Iris pigment epithelial cell (primary cell): ENCODE data around the gene ETFDH.
A peak's percentile ranks its signal among the peaks of the same experiment; 100 is the strongest.
"Not testable (repeated sequence)": the region's sequence is repeated elsewhere in the genome, so short reads cannot be mapped to it uniquely, and the experiment has no call there.

Experiments
- DNase-seq: peaks from one replicate; pipeline ENCODE4 v3.0.0-alpha.2; 2011; ENCODE audit warnings: low read depth

The ETFDH gene

DNA sequence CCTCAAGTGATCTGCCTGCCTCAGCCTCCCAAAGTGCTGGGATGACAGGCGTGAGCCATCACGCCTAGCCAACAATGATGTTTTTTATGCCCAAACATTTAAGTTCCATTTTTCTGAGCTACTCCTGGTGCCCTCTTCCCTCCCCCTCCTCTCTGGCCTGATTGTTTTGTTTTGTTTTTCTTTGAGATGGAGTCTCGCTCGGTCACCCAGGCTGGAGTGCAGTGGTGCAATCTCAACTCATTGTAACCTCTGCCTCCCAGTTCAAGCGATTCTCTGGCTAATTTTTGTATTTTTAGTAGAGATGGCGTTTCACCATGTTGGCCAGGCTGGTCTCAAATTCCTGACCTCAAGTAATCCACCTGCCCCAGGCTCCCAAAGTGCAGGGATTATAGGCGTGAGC is 83.7 kb downstream of the ETFDH start:
- not testable (repeated sequence) for DNase-seq

DNA sequence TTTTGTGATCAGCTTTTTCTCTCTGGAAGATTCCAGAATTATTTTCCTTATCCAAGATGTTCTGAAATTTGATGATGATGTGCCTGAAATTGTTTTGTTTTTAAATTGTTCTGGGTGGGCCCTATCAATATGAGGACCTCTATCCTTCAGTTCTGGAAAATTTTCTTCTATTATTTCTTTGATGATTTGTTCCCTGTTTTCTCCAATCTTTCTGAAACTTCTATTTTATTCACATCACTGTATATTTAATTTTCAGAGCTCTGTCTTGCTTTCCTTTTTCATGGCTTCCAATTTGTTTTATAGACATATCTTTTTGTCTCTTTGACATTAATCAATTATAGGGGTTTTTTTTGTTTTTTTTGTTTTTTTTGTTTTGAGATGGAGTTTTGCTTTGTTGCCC is 84.5 kb downstream of the ETFDH start:
- no peak for DNase-seq

DNA sequence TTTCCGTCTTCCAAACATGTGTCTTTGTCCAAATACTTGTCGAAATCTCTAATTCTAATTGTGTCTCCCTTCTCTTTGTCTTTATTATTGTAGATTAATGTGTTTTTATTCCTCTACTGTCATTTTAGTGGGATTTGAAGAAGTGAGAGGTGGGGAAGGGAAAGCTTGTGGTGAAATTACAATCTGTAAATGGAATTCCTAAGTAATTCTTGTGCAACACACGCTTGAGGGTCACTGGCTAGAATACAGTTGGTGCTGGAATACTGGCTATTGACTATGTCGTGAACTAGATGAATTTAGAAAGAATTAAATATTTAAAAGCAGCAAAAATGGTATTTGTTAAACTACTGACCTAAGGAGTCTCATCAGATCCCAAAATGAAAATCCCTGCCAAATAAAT is 86.0 kb downstream of the ETFDH start:
- DNase-seq: peak; percentile 52

DNA sequence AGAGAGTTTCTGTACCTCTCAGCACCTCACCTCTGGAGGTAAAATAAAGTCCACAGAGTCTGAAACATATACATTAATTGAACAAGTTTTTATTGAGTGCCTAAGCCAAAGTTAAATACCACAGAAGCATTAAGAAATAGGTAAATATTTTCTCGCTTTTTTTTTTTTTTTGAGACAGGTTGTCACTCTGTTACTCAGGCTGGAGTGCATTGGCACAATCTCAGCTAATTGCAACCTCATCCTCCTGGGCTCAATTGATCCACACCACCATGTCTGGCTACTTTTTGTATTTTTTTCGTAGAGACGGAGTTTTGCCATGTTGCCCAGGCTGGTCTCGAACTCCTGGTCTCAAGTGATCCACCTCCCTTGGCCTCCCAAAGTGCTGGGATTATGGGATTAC is 86.6 kb downstream of the ETFDH start:
- no peak for DNase-seq
